ENCODE results near the gene IFRD2. TPM values are rescaled to one million over a fixed set of nuclear protein-coding genes. Genes with fewer than 3 reads are reported as not detected.

IFRD2 gene
- total and polyA plus RNA-seq, 2 experiments from 2014 or later = 80.8 to 91.5 TPM

Other genes starting within 250 kb of the IFRD2 start
- 111 and 130 TPM in 2 replicates for gene RBM5, start 203.5 kb downstream of the IFRD2 start, total RNA-seq (2014; rRNA removed; shearing (Covaris generic))
- 31.8 and 44.9 TPM in 2 replicates for gene RBM5, start 203.5 kb downstream of the IFRD2 start, polyA plus RNA-seq (2016; fragmentation: Nextera tagmentation; extraction: Ambion mirVana)
- gene SEMA3F, start 137.1 kb downstream of the IFRD2 start, total RNA-seq (2014; rRNA removed; shearing (Covaris generic)) = 32.6 and 67.6 TPM in 2 replicates
- gene SEMA3F, start 137.1 kb downstream of the IFRD2 start, polyA plus RNA-seq (2016; fragmentation: Nextera tagmentation; extraction: Ambion mirVana) = 2.3 and 2.8 TPM in 2 replicates
- gene GNAT1, start 100.8 kb downstream of the IFRD2 start, total RNA-seq (2014; rRNA removed; shearing (Covaris generic)) = not detected in 2 replicates
- gene GNAT1, start 100.8 kb downstream of the IFRD2 start, polyA plus RNA-seq (2016; fragmentation: Nextera tagmentation; extraction: Ambion mirVana) = not detected in 2 replicates
- gene SLC38A3, start 87.2 kb downstream of the IFRD2 start, total RNA-seq (2014; rRNA removed; shearing (Covaris generic)) = 0.28 and 3.0 TPM in 2 replicates
- gene SLC38A3, start 87.2 kb downstream of the IFRD2 start, polyA plus RNA-seq (2016; fragmentation: Nextera tagmentation; extraction: Ambion mirVana) = 0.68 and 1.3 TPM in 2 replicates
- gene GNAI2, start 56.2 kb downstream of the IFRD2 start, total RNA-seq (2014; rRNA removed; shearing (Covaris generic)) = 132 and 153 TPM in 2 replicates
- gene GNAI2, start 56.2 kb downstream of the IFRD2 start, polyA plus RNA-seq (2016; fragmentation: Nextera tagmentation; extraction: Ambion mirVana) = 138 and 140 TPM in 2 replicates
- gene SEMA3B, start 23.3 kb downstream of the IFRD2 start, total RNA-seq (2014; rRNA removed; shearing (Covaris generic)) = 2.4 and 8.0 TPM in 2 replicates
- gene SEMA3B, start 23.3 kb downstream of the IFRD2 start, polyA plus RNA-seq (2016; fragmentation: Nextera tagmentation; extraction: Ambion mirVana) = 3.0 and 3.3 TPM in 2 replicates
- gene LSMEM2, start 13.3 kb downstream of the IFRD2 start, total RNA-seq (2014; rRNA removed; shearing (Covaris generic)) = 0.59 and 1.5 TPM in 2 replicates
- 0.86 and 1.5 TPM in 2 replicates for gene LSMEM2, start 13.3 kb downstream of the IFRD2 start, polyA plus RNA-seq (2016; fragmentation: Nextera tagmentation; extraction: Ambion mirVana)
- gene HYAL3, start 7.0 kb upstream of the IFRD2 start, total RNA-seq (2014; rRNA removed; shearing (Covaris generic)) = 2.5 and 7.1 TPM in 2 replicates
- gene HYAL3, start 7.0 kb upstream of the IFRD2 start, polyA plus RNA-seq (2016; fragmentation: Nextera tagmentation; extraction: Ambion mirVana) = 2.4 and 3.7 TPM in 2 replicates
- 11.3 and 16.7 TPM in 2 replicates for gene NAA80, start 7.0 kb upstream of the IFRD2 start, total RNA-seq (2014; rRNA removed; shearing (Covaris generic))
- gene NAA80, start 7.0 kb upstream of the IFRD2 start, polyA plus RNA-seq (2016; fragmentation: Nextera tagmentation; extraction: Ambion mirVana) = 11.2 and 12.1 TPM in 2 replicates
- 2.8 and 5.0 TPM in 2 replicates for gene HYAL1, start 11.1 kb upstream of the IFRD2 start, total RNA-seq (2014; rRNA removed; shearing (Covaris generic))
- gene HYAL1, start 11.1 kb upstream of the IFRD2 start, polyA plus RNA-seq (2016; fragmentation: Nextera tagmentation; extraction: Ambion mirVana) = 1.7 and 2.1 TPM in 2 replicates
- gene HYAL2, start 30.3 kb upstream of the IFRD2 start, total RNA-seq (2014; rRNA removed; shearing (Covaris generic)) = 74.3 and 77.8 TPM in 2 replicates
- gene HYAL2, start 30.3 kb upstream of the IFRD2 start, polyA plus RNA-seq (2016; fragmentation: Nextera tagmentation; extraction: Ambion mirVana) = 28.9 and 30.0 TPM in 2 replicates
- gene TUSC2, start 35.8 kb upstream of the IFRD2 start, total RNA-seq (2014; rRNA removed; shearing (Covaris generic)) = 32.2 and 41.6 TPM in 2 replicates
- 71.0 and 81.5 TPM in 2 replicates for gene TUSC2, start 35.8 kb upstream of the IFRD2 start, polyA plus RNA-seq (2016; fragmentation: Nextera tagmentation; extraction: Ambion mirVana)
- 12.8 and 15.7 TPM in 2 replicates for gene RASSF1, start 48.4 kb upstream of the IFRD2 start, total RNA-seq (2014; rRNA removed; shearing (Covaris generic))
- 9.6 TPM in 2 replicates for gene RASSF1, start 48.4 kb upstream of the IFRD2 start, polyA plus RNA-seq (2016; fragmentation: Nextera tagmentation; extraction: Ambion mirVana)
- gene ZMYND10, start 53.3 kb upstream of the IFRD2 start, total RNA-seq (2014; rRNA removed; shearing (Covaris generic)) = 0.31 TPM in 2 replicates
- gene ZMYND10, start 53.3 kb upstream of the IFRD2 start, polyA plus RNA-seq (2016; fragmentation: Nextera tagmentation; extraction: Ambion mirVana) = 0.24 and 0.29 TPM in 2 replicates
- gene NPRL2, start 58.3 kb upstream of the IFRD2 start, total RNA-seq (2014; rRNA removed; shearing (Covaris generic)) = 22.3 and 35.6 TPM in 2 replicates
- gene NPRL2, start 58.3 kb upstream of the IFRD2 start, polyA plus RNA-seq (2016; fragmentation: Nextera tagmentation; extraction: Ambion mirVana) = 27.7 and 31.7 TPM in 2 replicates
- 11.5 and 18.2 TPM in 2 replicates for gene CYB561D2, start 58.4 kb upstream of the IFRD2 start, total RNA-seq (2014; rRNA removed; shearing (Covaris generic))
- gene CYB561D2, start 58.4 kb upstream of the IFRD2 start, polyA plus RNA-seq (2016; fragmentation: Nextera tagmentation; extraction: Ambion mirVana) = 10.0 and 10.1 TPM in 2 replicates
- gene TMEM115, start 67.1 kb upstream of the IFRD2 start, total RNA-seq (2014; rRNA removed; shearing (Covaris generic)) = 41.9 and 49.2 TPM in 2 replicates
- gene TMEM115, start 67.1 kb upstream of the IFRD2 start, polyA plus RNA-seq (2016; fragmentation: Nextera tagmentation; extraction: Ambion mirVana) = 17.8 and 19.3 TPM in 2 replicates
- gene CACNA2D2, start 211.2 kb upstream of the IFRD2 start, total RNA-seq (2014; rRNA removed; shearing (Covaris generic)) = 10.3 and 11.4 TPM in 2 replicates
- gene CACNA2D2, start 211.2 kb upstream of the IFRD2 start, polyA plus RNA-seq (2016; fragmentation: Nextera tagmentation; extraction: Ambion mirVana) = 4.7 and 5.4 TPM in 2 replicates

Data from GM23338 (cell line).